Measurements from ENCODE around the gene KDM7A.

- TF ChIP-seq CTCF (IDR thresholded peaks at IDR 0.05) (no peak), EP300 (IDR thresholded peaks at IDR 0.05) (no peak), POLR2A (IDR thresholded peaks at IDR 0.05) (no peak)
These were observed 32.0 kb downstream of the KDM7A start for GRCh38 chr7:140144821-140145220.

Data from tibial nerve (tissue), 4 donors.